WTC11 (cell line): ENCODE results near the gene LTBP3. TPM values are rescaled to one million over a fixed set of nuclear protein-coding genes. Genes with fewer than 3 reads are reported as not detected.

Source experiments
- ATAC-seq: fragments of 200-7000 bp; cut with Tn5 transposase; 2 replicates; pipeline ENCODE4 v1.10.0; 2021; ENCODE audit warnings: mild to moderate bottlenecking, moderate library complexity
- CTCF ChIA-PET: fragments of 300-600 bp; sonication (Branson Sonifier 250); formaldehyde crosslinking; loops from one replicate; lab custom pipeline; 2021; ENCODE audit warnings: antibody characterized with exemption; lab: Charles Lee
- POLR2A ChIA-PET: fragments of 350-600 bp; sonication (Branson Sonifier 250); formaldehyde crosslinking; loops from one replicate; lab custom pipeline; 2021; ENCODE audit warnings: antibody characterized with exemption; lab: Charles Lee
- DNase-seq: peaks from one replicate; pipeline ENCODE4 v3.0.0; 2021; ENCODE audit warnings: low spot score
- H3K27ac Mint-ChIP-seq: 2 replicates; pipeline ENCODE4 v1.8.0; 2021; ENCODE audit warnings: mixed read lengths
- H3K27me3 Mint-ChIP-seq: 2 replicates; pipeline ENCODE4 v1.8.0; 2021; ENCODE audit warnings: low read depth, mild to moderate bottlenecking, moderate library complexity, mixed read lengths
- H3K36me3 Mint-ChIP-seq: 2 replicates; pipeline ENCODE4 v1.8.0; 2021; ENCODE audit warnings: mixed read lengths
- H3K4me1 Mint-ChIP-seq: 2 replicates; pipeline ENCODE4 v1.8.0; 2022; ENCODE audit warnings: mixed read lengths
- H3K4me3 Mint-ChIP-seq: 2 replicates; pipeline ENCODE4 v1.8.0; 2021; ENCODE audit warnings: mild to moderate bottlenecking, moderate library complexity, mixed read lengths
- H3K9me3 Mint-ChIP-seq: 2 replicates; pipeline ENCODE4 v1.8.0; 2021; ENCODE audit warnings: mixed read lengths
- EMX1 ChIP-seq: fragments of 250-450 bp; sonication (Bioruptor Pico); IDR thresholded peaks from 2 replicates; pipeline ENCODE4 v1.8.0; 2021; ENCODE audit warnings: mild to moderate bottlenecking
- IRF2 ChIP-seq: sonication (generic); formaldehyde crosslinking; IDR thresholded peaks from 2 replicates; pipeline ENCODE4 v1.8.0; 2022; ENCODE audit warnings: low read depth, missing genetic modification reagents, borderline replicate concordance
- MYBL2 ChIP-seq: sonication (generic); formaldehyde crosslinking; IDR thresholded peaks from 2 replicates; pipeline ENCODE4 v1.8.1; 2023; ENCODE audit warnings: mild to moderate bottlenecking, moderate library complexity, missing genetic modification reagents
- NFATC4 ChIP-seq: fragments of 250-450 bp; sonication (Bioruptor Pico); IDR thresholded peaks from 2 replicates; pipeline ENCODE4 v1.9.0; 2021; ENCODE audit warnings: mild to moderate bottlenecking
- NR2C2 ChIP-seq: sonication (generic); formaldehyde crosslinking; IDR thresholded peaks from 2 replicates; pipeline ENCODE4 v1.8.0; 2022; ENCODE audit warnings: mild to moderate bottlenecking, missing genetic modification reagents
- PRRX2 ChIP-seq: fragments of 250-450 bp; sonication (Bioruptor Pico); IDR thresholded peaks from 2 replicates; pipeline ENCODE4 v1.8.0; 2021; ENCODE audit warnings: mild to moderate bottlenecking
- SP1 ChIP-seq: sonication (generic); formaldehyde crosslinking; conservative IDR thresholded peaks from 2 replicates; pipeline ENCODE4 v1.8.1; 2022; ENCODE audit warnings: missing genetic modification reagents
- TP53 ChIP-seq: sonication (generic); formaldehyde crosslinking; IDR thresholded peaks from 2 replicates; pipeline ENCODE4 v1.8.1; 2023; ENCODE audit warnings: mild to moderate bottlenecking, missing genetic modification reagents
- ZNF121 ChIP-seq: sonication (generic); formaldehyde crosslinking; IDR thresholded peaks from 2 replicates; pipeline ENCODE4 v1.8.0; 2023; ENCODE audit warnings: missing genetic modification reagents
- ZNF138 ChIP-seq: sonication (generic); formaldehyde crosslinking; conservative IDR thresholded peaks from 2 replicates; pipeline ENCODE4 v1.8.1; 2022; ENCODE audit warnings: mild to moderate bottlenecking, moderate library complexity, missing genetic modification reagents
- ZNF416 ChIP-seq: fragments of 250-450 bp; sonication (Bioruptor Pico); IDR thresholded peaks from 2 replicates; pipeline ENCODE4 v1.9.0; 2021; ENCODE audit warnings: mild to moderate bottlenecking, inconsistent platforms
- ZNF671 ChIP-seq: fragments of 250-450 bp; sonication (Bioruptor Pico); IDR thresholded peaks from 2 replicates; pipeline ENCODE4 v1.8.0; 2021; ENCODE audit warnings: mild to moderate bottlenecking
- total RNA-seq: library from RNA; stranded (reverse); gene quantifications from 3 replicates; pipeline ENCODE4 v1.2.3, GENCODE V29; 2021
- TF ChIP-seq, protein P1 (sequence below): fragments of 250-450 bp; sonication (Bioruptor Pico); IDR thresholded peaks from 2 replicates; pipeline ENCODE4 v1.9.0; 2021; ENCODE audit warnings: mild to moderate bottlenecking
- TF ChIP-seq, protein P2 (sequence below): fragments of 200-600 bp; IDR thresholded peaks from 2 replicates; pipeline ENCODE4 v1.8.0; 2022; ENCODE audit warnings: antibody characterized with exemption
- TF ChIP-seq, protein P3 (sequence below): fragments of 250-450 bp; sonication (Bioruptor Pico); IDR thresholded peaks from 2 replicates; pipeline ENCODE4 v1.9.0; 2021; ENCODE audit warnings: moderate library complexity, mild to moderate bottlenecking, inconsistent platforms, borderline replicate concordance
- TF ChIP-seq, protein P4 (sequence below): fragments of 250-450 bp; sonication (Bioruptor Pico); conservative IDR thresholded peaks from 2 replicates; pipeline ENCODE4 v1.9.0; 2021; ENCODE audit warnings: mild to moderate bottlenecking
- TF ChIP-seq, protein P5 (sequence below): sonication (generic); formaldehyde crosslinking; IDR thresholded peaks from 2 replicates; pipeline ENCODE4 v1.8.1; 2022; ENCODE audit warnings: low read depth, missing genetic modification reagents, borderline replicate concordance
- TF ChIP-seq, protein P6 (sequence below): fragments of 250-450 bp; sonication (Bioruptor Pico); IDR thresholded peaks from 2 replicates; pipeline ENCODE4 v1.9.0; 2021; ENCODE audit warnings: mild to moderate bottlenecking, borderline replicate concordance
- TF ChIP-seq, protein P7 (sequence below): sonication (generic); formaldehyde crosslinking; IDR thresholded peaks from 2 replicates; pipeline ENCODE4 v1.8.0; 2023; ENCODE audit warnings: missing genetic modification reagents, mild to moderate bottlenecking, borderline replicate concordance

Gene LTBP3
- total RNA-seq, 1 experiment from 2014 or later = 20.7 TPM

DNA sequence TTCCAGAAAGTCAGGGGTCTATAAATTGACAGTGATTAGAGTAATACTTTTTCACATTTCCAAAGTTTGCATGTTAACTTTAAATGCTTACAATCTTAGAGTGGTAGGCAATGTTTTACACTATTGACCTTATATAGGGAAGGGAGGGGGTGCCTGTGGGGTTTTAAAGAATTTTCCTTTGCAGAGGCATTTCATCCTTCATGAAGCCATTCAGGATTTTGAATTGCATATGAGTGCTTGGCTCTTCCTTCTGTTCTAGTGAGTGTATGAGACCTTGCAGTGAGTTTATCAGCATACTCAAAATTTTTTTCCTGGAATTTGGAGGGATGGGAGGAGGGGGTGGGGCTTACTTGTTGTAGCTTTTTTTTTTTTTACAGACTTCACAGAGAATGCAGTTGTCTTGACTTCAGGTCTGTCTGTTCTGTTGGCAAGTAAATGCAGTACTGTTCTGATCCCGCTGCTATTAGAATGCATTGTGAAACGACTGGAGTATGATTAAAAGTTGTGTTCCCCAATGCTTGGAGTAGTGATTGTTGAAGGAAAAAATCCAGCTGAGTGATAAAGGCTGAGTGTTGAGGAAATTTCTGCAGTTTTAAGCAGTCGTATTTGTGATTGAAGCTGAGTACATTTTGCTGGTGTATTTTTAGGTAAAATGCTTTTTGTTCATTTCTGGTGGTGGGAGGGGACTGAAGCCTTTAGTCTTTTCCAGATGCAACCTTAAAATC, 54.0 kb downstream of the LTBP3 start:
- ATAC-seq (no peak), DNase-seq (no peak)
- no peaks in the 10 kb centered on the region for H3K9me3 Mint-ChIP-seq
- H3K36me3 Mint-ChIP-seq = no peaks in the 10 kb centered on the region; the same call in 1 of the 2 replicates
- peaks cover 51% of the 10 kb centered on the region for H3K4me1 Mint-ChIP-seq
- H3K4me3 Mint-ChIP-seq = no peak overlapping the region
- H3K27me3 Mint-ChIP-seq = no peaks in the 10 kb centered on the region
- peak overlapping the region; percentile 95 for H3K27ac Mint-ChIP-seq
- ChIA-PET CTCF (interaction anchor here (1.0 to 8.3 kb wide), 3 partner anchors 17 to 33 kb away, joined by 3 to 84 read pairs (median 83); no protein-coding TSS in a partner anchor), POLR2A (interaction anchor here (0.6 to 7.8 kb wide), 5 partner anchors 14 to 524 kb away, joined by 3 to 179 read pairs (median 87); partner anchors contain the start of gene NEAT1)
- peak; percentile 80; the same call in 1 of the 2 replicates for TF ChIP-seq ZNF416 (CRISPR knock-in tag)
- peak; percentile 74 for TF ChIP-seq NFATC4 (CRISPR knock-in tag)
- TF ChIP-seq NR2C2 (CRISPR knock-in tag) = no peak
- no peak for TF ChIP-seq IRF2 (CRISPR knock-in tag)
- TF ChIP-seq TP53 (CRISPR knock-in tag) = no peak
- TF ChIP-seq, protein P1, sequence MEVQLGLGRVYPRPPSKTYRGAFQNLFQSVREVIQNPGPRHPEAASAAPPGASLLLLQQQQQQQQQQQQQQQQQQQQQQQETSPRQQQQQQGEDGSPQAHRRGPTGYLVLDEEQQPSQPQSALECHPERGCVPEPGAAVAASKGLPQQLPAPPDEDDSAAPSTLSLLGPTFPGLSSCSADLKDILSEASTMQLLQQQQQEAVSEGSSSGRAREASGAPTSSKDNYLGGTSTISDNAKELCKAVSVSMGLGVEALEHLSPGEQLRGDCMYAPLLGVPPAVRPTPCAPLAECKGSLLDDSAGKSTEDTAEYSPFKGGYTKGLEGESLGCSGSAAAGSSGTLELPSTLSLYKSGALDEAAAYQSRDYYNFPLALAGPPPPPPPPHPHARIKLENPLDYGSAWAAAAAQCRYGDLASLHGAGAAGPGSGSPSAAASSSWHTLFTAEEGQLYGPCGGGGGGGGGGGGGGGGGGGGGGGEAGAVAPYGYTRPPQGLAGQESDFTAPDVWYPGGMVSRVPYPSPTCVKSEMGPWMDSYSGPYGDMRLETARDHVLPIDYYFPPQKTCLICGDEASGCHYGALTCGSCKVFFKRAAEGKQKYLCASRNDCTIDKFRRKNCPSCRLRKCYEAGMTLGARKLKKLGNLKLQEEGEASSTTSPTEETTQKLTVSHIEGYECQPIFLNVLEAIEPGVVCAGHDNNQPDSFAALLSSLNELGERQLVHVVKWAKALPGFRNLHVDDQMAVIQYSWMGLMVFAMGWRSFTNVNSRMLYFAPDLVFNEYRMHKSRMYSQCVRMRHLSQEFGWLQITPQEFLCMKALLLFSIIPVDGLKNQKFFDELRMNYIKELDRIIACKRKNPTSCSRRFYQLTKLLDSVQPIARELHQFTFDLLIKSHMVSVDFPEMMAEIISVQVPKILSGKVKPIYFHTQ (CRISPR knock-in tag) = peak; percentile 30; the same call in 1 of the 2 replicates
- TF ChIP-seq ZNF138 (CRISPR knock-in tag) = no peak
- no peak for TF ChIP-seq MYBL2 (CRISPR knock-in tag)
- TF ChIP-seq, protein P2, sequence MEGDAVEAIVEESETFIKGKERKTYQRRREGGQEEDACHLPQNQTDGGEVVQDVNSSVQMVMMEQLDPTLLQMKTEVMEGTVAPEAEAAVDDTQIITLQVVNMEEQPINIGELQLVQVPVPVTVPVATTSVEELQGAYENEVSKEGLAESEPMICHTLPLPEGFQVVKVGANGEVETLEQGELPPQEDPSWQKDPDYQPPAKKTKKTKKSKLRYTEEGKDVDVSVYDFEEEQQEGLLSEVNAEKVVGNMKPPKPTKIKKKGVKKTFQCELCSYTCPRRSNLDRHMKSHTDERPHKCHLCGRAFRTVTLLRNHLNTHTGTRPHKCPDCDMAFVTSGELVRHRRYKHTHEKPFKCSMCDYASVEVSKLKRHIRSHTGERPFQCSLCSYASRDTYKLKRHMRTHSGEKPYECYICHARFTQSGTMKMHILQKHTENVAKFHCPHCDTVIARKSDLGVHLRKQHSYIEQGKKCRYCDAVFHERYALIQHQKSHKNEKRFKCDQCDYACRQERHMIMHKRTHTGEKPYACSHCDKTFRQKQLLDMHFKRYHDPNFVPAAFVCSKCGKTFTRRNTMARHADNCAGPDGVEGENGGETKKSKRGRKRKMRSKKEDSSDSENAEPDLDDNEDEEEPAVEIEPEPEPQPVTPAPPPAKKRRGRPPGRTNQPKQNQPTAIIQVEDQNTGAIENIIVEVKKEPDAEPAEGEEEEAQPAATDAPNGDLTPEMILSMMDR = no peak
- peak; percentile 34 for TF ChIP-seq PRRX2 (CRISPR knock-in tag)
- TF ChIP-seq ZNF121 (CRISPR knock-in tag) = no peak
- peak; percentile 71; the same call in 1 of the 2 replicates for TF ChIP-seq ZNF671
- TF ChIP-seq, protein P3, sequence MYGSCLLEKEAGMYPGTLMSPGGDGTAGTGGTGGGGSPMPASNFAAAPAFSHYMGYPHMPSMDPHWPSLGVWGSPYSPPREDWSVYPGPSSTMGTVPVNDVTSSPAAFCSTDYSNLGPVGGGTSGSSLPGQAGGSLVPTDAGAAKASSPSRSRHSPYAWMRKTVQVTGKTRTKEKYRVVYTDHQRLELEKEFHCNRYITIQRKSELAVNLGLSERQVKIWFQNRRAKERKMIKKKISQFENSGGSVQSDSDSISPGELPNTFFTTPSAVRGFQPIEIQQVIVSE (CRISPR knock-in tag) = peak; percentile 44
- TF ChIP-seq, protein P4, sequence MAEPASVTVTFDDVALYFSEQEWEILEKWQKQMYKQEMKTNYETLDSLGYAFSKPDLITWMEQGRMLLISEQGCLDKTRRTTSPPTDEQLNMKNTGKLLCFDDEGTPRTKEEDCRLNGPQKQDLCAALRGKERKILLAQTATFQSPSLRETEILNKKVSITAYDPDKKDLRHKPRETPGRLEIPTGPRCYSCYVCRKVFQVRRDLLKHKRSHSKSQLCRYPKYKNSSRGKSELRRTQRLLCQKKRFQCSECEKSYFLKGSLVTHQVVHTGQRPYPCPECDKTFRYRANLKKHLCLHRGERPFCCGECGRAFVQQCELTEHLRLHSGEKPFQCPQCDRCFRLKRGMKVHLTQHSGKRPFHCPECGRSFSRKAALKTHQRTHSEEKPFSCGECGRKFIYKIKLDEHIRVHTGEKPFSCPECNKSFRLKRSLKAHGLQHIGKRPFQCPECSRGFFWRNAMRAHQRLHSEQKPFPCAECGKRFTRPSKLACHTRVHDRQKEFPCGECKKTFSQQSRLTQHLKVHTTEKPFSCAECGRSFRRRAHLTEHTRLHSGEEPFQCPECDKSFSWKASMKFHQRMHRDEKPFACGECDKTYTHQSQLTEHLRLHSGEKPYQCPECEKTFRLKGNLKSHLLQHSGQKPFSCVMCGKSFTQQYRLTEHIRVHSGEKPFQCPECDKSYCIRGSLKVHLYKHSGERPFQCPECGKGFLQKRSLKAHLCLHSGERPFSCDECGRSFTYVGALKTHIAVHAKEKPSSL (CRISPR knock-in tag) = no peak
- TF ChIP-seq, protein P5, sequence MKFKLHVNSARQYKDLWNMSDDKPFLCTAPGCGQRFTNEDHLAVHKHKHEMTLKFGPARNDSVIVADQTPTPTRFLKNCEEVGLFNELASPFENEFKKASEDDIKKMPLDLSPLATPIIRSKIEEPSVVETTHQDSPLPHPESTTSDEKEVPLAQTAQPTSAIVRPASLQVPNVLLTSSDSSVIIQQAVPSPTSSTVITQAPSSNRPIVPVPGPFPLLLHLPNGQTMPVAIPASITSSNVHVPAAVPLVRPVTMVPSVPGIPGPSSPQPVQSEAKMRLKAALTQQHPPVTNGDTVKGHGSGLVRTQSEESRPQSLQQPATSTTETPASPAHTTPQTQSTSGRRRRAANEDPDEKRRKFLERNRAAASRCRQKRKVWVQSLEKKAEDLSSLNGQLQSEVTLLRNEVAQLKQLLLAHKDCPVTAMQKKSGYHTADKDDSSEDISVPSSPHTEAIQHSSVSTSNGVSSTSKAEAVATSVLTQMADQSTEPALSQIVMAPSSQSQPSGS = no peak
- TF ChIP-seq EMX1 (CRISPR knock-in tag) = peak; percentile 91
- TF ChIP-seq, protein P6, sequence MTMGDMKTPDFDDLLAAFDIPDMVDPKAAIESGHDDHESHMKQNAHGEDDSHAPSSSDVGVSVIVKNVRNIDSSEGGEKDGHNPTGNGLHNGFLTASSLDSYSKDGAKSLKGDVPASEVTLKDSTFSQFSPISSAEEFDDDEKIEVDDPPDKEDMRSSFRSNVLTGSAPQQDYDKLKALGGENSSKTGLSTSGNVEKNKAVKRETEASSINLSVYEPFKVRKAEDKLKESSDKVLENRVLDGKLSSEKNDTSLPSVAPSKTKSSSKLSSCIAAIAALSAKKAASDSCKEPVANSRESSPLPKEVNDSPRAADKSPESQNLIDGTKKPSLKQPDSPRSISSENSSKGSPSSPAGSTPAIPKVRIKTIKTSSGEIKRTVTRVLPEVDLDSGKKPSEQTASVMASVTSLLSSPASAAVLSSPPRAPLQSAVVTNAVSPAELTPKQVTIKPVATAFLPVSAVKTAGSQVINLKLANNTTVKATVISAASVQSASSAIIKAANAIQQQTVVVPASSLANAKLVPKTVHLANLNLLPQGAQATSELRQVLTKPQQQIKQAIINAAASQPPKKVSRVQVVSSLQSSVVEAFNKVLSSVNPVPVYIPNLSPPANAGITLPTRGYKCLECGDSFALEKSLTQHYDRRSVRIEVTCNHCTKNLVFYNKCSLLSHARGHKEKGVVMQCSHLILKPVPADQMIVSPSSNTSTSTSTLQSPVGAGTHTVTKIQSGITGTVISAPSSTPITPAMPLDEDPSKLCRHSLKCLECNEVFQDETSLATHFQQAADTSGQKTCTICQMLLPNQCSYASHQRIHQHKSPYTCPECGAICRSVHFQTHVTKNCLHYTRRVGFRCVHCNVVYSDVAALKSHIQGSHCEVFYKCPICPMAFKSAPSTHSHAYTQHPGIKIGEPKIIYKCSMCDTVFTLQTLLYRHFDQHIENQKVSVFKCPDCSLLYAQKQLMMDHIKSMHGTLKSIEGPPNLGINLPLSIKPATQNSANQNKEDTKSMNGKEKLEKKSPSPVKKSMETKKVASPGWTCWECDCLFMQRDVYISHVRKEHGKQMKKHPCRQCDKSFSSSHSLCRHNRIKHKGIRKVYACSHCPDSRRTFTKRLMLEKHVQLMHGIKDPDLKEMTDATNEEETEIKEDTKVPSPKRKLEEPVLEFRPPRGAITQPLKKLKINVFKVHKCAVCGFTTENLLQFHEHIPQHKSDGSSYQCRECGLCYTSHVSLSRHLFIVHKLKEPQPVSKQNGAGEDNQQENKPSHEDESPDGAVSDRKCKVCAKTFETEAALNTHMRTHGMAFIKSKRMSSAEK (CRISPR knock-in tag) = peak; percentile 90; the same call in 1 of the 2 replicates
- TF ChIP-seq, protein P7, sequence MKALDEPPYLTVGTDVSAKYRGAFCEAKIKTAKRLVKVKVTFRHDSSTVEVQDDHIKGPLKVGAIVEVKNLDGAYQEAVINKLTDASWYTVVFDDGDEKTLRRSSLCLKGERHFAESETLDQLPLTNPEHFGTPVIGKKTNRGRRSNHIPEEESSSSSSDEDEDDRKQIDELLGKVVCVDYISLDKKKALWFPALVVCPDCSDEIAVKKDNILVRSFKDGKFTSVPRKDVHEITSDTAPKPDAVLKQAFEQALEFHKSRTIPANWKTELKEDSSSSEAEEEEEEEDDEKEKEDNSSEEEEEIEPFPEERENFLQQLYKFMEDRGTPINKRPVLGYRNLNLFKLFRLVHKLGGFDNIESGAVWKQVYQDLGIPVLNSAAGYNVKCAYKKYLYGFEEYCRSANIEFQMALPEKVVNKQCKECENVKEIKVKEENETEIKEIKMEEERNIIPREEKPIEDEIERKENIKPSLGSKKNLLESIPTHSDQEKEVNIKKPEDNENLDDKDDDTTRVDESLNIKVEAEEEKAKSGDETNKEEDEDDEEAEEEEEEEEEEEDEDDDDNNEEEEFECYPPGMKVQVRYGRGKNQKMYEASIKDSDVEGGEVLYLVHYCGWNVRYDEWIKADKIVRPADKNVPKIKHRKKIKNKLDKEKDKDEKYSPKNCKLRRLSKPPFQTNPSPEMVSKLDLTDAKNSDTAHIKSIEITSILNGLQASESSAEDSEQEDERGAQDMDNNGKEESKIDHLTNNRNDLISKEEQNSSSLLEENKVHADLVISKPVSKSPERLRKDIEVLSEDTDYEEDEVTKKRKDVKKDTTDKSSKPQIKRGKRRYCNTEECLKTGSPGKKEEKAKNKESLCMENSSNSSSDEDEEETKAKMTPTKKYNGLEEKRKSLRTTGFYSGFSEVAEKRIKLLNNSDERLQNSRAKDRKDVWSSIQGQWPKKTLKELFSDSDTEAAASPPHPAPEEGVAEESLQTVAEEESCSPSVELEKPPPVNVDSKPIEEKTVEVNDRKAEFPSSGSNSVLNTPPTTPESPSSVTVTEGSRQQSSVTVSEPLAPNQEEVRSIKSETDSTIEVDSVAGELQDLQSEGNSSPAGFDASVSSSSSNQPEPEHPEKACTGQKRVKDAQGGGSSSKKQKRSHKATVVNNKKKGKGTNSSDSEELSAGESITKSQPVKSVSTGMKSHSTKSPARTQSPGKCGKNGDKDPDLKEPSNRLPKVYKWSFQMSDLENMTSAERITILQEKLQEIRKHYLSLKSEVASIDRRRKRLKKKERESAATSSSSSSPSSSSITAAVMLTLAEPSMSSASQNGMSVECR (CRISPR knock-in tag) = no peak
- no peak for TF ChIP-seq SP1 (CRISPR knock-in tag)
